Fibroblast of lung (primary cell): Measurements from ENCODE around the gene SGK2. TPM values are rescaled to one million over a fixed set of nuclear protein-coding genes. Genes with fewer than 3 reads are reported as not detected.

Experiments used
- DNase-seq, 2 donors: peaks; one replicate each; pipeline versions ENCODE4 v3.0.0 to v3.0.0-alpha.2; 2010; ENCODE audit warnings: low read depth in 2 of 2
- H2AFZ ChIP-seq: 2 replicates; pipeline ENCODE4 v1.5.1; 2012; ENCODE audit warnings: low read length, control low read depth, inconsistent platforms
- H3K27ac ChIP-seq: 2 replicates; pipeline ENCODE4 v1.5.1; 2011; ENCODE audit warnings: low read length, control low read depth; ENCODE audit not compliant: insufficient read depth
- H3K27me3 ChIP-seq: 2 replicates; pipeline ENCODE4 v1.5.1; 2011; ENCODE audit warnings: mild to moderate bottlenecking, low read length; ENCODE audit not compliant: control insufficient read depth, insufficient read depth
- H3K36me3 ChIP-seq: 2 replicates; pipeline ENCODE4 v1.5.1; 2011; ENCODE audit warnings: low read length; ENCODE audit not compliant: control insufficient read depth, insufficient read depth
- H3K4me1 ChIP-seq: 2 replicates; pipeline ENCODE4 v1.5.1; 2011; ENCODE audit warnings: low read length; ENCODE audit not compliant: control insufficient read depth, insufficient read depth; ENCODE audit errors: extremely low read depth
- H3K4me2 ChIP-seq: 2 replicates; pipeline ENCODE4 v1.5.1; 2011; ENCODE audit warnings: low read length, control low read depth; ENCODE audit not compliant: insufficient read depth; ENCODE audit errors: extremely low read depth
- H3K4me3 ChIP-seq, 4 experiments: fragments of 200-600 bp in 1 of 4; sonication (generic) in 1 of 4; replicated peaks in 1 of 4; 2 replicates each; pipeline ENCODE4 v1.5.1; 2011 to 2016; ENCODE audit warnings: low read length in 4 of 4, low read depth in 3 of 4, mild to moderate bottlenecking in 3 of 4, control low read depth in 2 of 4, inconsistent platforms in 1 of 4, mixed read lengths in 1 of 4; ENCODE audit not compliant: insufficient read depth in 1 of 4; ENCODE audit errors: control extremely low read depth in 1 of 4
- H3K79me2 ChIP-seq: 2 replicates; pipeline ENCODE4 v1.5.1; 2012; ENCODE audit warnings: mild to moderate bottlenecking, low read length, inconsistent platforms; ENCODE audit not compliant: control insufficient read depth, insufficient read depth
- H3K9ac ChIP-seq: 2 replicates; pipeline ENCODE4 v1.5.1; 2011; ENCODE audit warnings: mild to moderate bottlenecking, low read length, control low read depth; ENCODE audit not compliant: insufficient read depth
- H3K9me3 ChIP-seq: 2 replicates; pipeline ENCODE4 v1.5.1; 2012; ENCODE audit warnings: low read depth, low read length; ENCODE audit not compliant: control insufficient read depth, insufficient read depth
- H4K20me1 ChIP-seq: 2 replicates; pipeline ENCODE4 v1.5.1; 2011; ENCODE audit warnings: low read length; ENCODE audit not compliant: control insufficient read depth, insufficient read depth; ENCODE audit errors: extremely low read depth
- EZH2 ChIP-seq: IDR thresholded peaks from 2 replicates; pipeline ENCODE4 v1.5.1; 2012; ENCODE audit warnings: low read length, control low read depth, mild to moderate bottlenecking; ENCODE audit errors: missing control alignments
- polyA plus RNA-seq, 2 donors: library from polyadenylated mRNA; depleted of rRNA in 1 of 2; stranded (reverse) in 1 of 2; unstranded in 1 of 2; fragments of >200 nt; gene quantifications; 2 replicates each; pipeline ENCODE4 v1.2.1, GENCODE V29; 2011 to 2012; ENCODE audit warnings: missing spikeins in 1 of 2
- total RNA-seq: library from RNA; depleted of rRNA; stranded (reverse); fragments of >200 nt; gene quantifications from 2 replicates; pipeline ENCODE4 v1.2.1, GENCODE V29; 2014
- TF ChIP-seq, protein P1 (sequence below), 2 donors: IDR thresholded peaks in 1 of 2; conservative IDR thresholded peaks in 1 of 2; 1 replicate in 1 of 2; 2 replicates in 1 of 2; pipeline ENCODE4 v1.5.1; 2011 to 2012; ENCODE audit warnings: low read length in 2 of 2, control low read depth in 1 of 2, inconsistent platforms in 1 of 2, low read depth in 1 of 2, mild to moderate bottlenecking in 1 of 2

The SGK2 gene
- total and polyA plus RNA-seq, 2 donors (not counting 1 experiment from before 2014, with no cell fraction given): 0.05 to 0.66 TPM

DNA sequence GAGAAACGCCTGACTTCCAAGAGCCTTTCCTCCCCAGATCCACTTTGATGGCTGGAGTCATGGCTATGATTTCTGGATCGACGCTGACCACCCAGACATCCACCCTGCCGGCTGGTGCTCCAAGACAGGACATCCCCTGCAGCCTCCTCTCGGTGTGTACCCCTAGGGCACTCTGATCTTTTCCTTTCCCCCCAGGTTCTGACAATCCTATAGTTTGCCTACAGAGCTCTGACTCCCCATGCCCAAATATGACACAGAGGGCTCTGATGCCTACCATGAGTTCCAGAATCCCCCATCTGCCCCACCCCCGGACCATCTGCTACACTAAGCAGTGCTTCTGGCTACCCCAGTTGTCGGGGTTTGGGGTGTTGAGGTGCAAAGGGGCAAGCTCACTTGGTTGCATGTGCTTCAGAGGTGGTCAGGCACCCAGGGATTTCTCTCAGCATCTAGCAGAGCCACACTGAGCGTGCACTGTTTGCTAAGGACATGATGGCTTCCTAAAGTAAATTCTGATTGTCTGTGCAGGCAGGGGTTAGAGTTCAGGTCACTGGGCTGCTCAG, 24.0 kb upstream of the SGK2 start:
- no peak for DNase-seq
- H3K9ac ChIP-seq: no peak overlapping the region
- H2AFZ ChIP-seq: no peak overlapping the region

DNA sequence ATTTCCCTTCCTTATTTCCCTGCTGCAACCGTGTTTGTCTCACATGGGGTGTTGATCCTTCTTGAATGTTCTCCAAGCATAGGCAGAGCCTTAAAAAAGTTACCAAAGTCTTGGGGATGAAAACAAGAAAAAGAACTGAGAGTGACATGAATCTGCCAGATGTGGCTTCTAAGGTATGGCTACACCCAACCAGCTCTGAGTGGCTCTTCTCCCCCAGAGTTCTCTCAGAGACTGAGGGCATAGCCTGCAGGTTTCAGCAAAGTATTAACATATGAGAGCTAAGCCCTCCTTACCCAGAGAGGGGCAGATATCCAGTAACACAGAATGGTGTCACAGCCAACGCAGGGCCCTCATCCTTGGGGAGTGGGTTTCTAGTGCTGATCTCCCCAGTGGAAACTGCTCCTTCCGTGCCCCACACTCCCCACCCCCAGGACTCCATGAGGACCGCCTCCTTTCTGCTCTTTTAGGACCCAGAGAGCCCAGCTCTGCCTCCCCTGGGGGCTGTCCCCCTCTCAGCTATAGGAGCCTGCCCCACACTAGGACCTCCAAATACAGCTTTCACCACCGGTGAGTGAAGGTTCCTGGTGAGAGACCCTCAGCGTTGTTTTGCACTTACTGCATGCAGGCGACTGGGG, 23.3 kb upstream of the SGK2 start:
- no peaks in the 10 kb centered on the region for H3K79me2 ChIP-seq

More for the DNA sequence above, 24.0 kb upstream of the SGK2 start:
- TF ChIP-seq EZH2: no peak
- TF ChIP-seq, protein P1, sequence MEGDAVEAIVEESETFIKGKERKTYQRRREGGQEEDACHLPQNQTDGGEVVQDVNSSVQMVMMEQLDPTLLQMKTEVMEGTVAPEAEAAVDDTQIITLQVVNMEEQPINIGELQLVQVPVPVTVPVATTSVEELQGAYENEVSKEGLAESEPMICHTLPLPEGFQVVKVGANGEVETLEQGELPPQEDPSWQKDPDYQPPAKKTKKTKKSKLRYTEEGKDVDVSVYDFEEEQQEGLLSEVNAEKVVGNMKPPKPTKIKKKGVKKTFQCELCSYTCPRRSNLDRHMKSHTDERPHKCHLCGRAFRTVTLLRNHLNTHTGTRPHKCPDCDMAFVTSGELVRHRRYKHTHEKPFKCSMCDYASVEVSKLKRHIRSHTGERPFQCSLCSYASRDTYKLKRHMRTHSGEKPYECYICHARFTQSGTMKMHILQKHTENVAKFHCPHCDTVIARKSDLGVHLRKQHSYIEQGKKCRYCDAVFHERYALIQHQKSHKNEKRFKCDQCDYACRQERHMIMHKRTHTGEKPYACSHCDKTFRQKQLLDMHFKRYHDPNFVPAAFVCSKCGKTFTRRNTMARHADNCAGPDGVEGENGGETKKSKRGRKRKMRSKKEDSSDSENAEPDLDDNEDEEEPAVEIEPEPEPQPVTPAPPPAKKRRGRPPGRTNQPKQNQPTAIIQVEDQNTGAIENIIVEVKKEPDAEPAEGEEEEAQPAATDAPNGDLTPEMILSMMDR (conservative IDR thresholded peaks at IDR 0.05 in 1 of 2, IDR thresholded peaks at IDR 0.05 in 1 of 2; ENCODE audit: low read depth in 1 of 2, low read length in 2 of 2): no peak
- Histone ChIP-seq H3K4me3 (no peak overlapping the region), H4K20me1 (no peaks in the 10 kb centered on the region), H3K36me3 (no peaks in the 10 kb centered on the region), H3K27ac (no peak overlapping the region), H3K27me3 (no peaks in the 10 kb centered on the region), H3K79me2 (no peaks in the 10 kb centered on the region), H3K4me1 (no peaks in the 10 kb centered on the region), H3K4me2 (no peak overlapping the region), H3K9me3 (no peaks in the 10 kb centered on the region)

DNA sequence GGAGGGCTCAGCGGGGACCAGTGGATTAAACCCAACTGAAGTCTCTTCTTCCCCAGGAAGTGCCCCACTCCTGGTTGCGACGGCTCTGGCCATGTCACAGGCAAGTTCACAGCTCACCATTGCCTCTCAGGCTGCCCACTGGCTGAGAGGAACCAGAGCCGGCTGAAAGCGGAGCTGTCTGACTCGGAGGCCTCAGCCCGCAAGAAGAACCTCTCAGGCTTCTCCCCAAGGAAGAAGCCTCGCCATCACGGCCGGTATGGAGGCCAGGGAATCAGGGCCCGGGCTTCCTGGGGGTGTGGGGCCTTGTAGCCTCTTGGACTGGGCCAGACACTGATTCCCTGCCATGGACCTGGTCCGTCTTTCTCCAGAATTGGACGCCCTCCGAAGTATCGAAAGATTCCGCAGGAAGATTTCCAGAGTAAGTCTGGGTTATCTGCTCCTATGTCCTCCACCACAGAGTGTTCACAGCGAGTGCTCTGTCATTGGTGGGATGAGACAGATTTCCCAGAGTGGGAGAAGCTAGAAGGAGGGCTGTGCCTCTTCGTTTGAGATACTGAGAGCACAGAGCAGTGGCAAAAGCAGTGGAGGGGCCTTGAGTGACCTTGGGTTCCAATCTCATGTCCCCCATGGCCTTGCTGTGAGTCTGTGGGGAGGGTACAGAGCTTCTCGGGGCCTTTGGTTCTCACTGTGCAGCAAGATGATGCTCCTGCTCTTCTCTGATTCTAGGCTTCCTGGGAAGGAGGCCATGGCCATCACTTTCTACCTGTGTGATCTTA, 22.6 kb upstream of the SGK2 start:
- TF ChIP-seq, protein P1 (conservative IDR thresholded peaks at IDR 0.05 in 1 of 2, IDR thresholded peaks at IDR 0.05 in 1 of 2; ENCODE audit: low read depth in 1 of 2, low read length in 2 of 2): no peak
- no peak for TF ChIP-seq EZH2
- Histone ChIP-seq H3K4me2 (no peak overlapping the region), H3K27me3 (no peaks in the 10 kb centered on the region), H3K9me3 (no peaks in the 10 kb centered on the region), H3K4me1 (no peaks in the 10 kb centered on the region), H3K79me2 (no peaks in the 10 kb centered on the region), H3K4me3 (no peak overlapping the region), H3K9ac (no peak overlapping the region), H3K27ac (no peak overlapping the region), H4K20me1 (no peaks in the 10 kb centered on the region), H2AFZ (no peak overlapping the region), H3K36me3 (no peaks in the 10 kb centered on the region)
- no peak for DNase-seq

More for the DNA sequence above, 23.3 kb upstream of the SGK2 start:
- H3K4me3 ChIP-seq: no peak overlapping the region
- no peaks in the 10 kb centered on the region for H3K36me3 ChIP-seq
- no peaks in the 10 kb centered on the region for H4K20me1 ChIP-seq
- H3K27ac ChIP-seq: no peak overlapping the region
- no peak overlapping the region for H3K9ac ChIP-seq
- H3K9me3 ChIP-seq: no peaks in the 10 kb centered on the region
- H2AFZ ChIP-seq: no peak overlapping the region
- TF ChIP-seq, protein P1 (conservative IDR thresholded peaks at IDR 0.05 in 1 of 2, IDR thresholded peaks at IDR 0.05 in 1 of 2; ENCODE audit: low read depth in 1 of 2, low read length in 2 of 2): no peak
- no peak overlapping the region for H3K4me2 ChIP-seq
- H3K4me1 ChIP-seq: no peaks in the 10 kb centered on the region
- H3K27me3 ChIP-seq: no peaks in the 10 kb centered on the region
- no peak for DNase-seq
